ENCODE measurements around the gene PRKG1.

The PRKG1 gene

DNA sequence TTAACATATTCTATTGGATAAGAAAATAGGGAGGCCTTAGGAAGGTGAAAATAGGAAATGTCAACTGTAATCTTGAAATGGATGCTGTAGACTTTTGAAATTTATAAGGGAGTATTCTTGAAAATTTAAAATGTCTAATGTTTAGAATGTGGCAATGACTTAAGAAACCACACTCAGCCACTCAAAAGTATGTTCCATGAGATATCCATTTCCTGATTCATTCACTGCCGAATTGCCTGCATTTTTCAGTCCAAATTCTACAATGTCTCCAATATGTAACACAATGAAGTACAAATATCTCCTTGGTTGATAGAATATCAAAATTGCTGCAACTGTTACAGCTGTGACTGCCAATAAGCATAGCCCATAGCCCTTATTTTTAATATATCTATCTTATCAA lies 25.9 kb downstream of the PRKG1 start:
- Histone ChIP-seq H2AFZ (ENCODE audit: insufficient read depth, low read length, poor library complexity) (no peak overlapping the region), H3K23ac (ENCODE audit: low read length) (no peak overlapping the region), H3K9ac (ENCODE audit: low read length) (no peak overlapping the region), H3K36me3 (ENCODE audit: control insufficient read depth in 1 of 2, insufficient read depth in 2 of 2, low read length in 2 of 2) (no peaks in the 10 kb centered on the region), H3K27ac (ENCODE audit: low read depth, low read length) (no peak overlapping the region), H3K4me1 (ENCODE audit: control insufficient read depth in 1 of 2, insufficient read depth in 2 of 2, low read length in 2 of 2) (peaks cover 3 to 5% of the 10 kb centered on the region in 2 experiments), H2BK12ac (ENCODE audit: low read length) (no peak overlapping the region), H3K4me3 (ENCODE audit: low read depth, low read length) (no peak overlapping the region), H4K8ac (ENCODE audit: low read depth, low read length) (no peak overlapping the region), H3K4me2 (ENCODE audit: low read length) (no peak overlapping the region), H2BK120ac (ENCODE audit: insufficient read depth, low read length, poor library complexity) (no peak overlapping the region), H3K79me1 (ENCODE audit: low read length) (no peaks in the 10 kb centered on the region), H4K12ac (ENCODE audit: low read depth, low read length) (no peak overlapping the region), H3K27me3 (ENCODE audit: insufficient read depth, low read length) (no peaks in the 10 kb centered on the region), H3K18ac (ENCODE audit: low read length) (no peak overlapping the region), H4K91ac (ENCODE audit: low read depth, low read length) (no peak overlapping the region), H3K79me2 (ENCODE audit: control insufficient read depth, insufficient read depth, low read length, poor library complexity) (no peaks in the 10 kb centered on the region), H2BK5ac (ENCODE audit: low read depth, low read length, poor library complexity) (no peak overlapping the region), H3K14ac (ENCODE audit: low read length) (no peak overlapping the region), H3K4ac (ENCODE audit: low read depth, low read length) (no peak overlapping the region), H3K9me3 (ENCODE audit: insufficient read depth, low read depth, low read length) (no peaks in the 10 kb centered on the region), H2AK5ac (ENCODE audit: low read length) (no peak overlapping the region)
- no CpG with 5 or more reads among the region's 1 CpG for WGBS (ENCODE audit: extremely low coverage, insufficient coverage, insufficient read length)
- no peak for DNase-seq

DNA sequence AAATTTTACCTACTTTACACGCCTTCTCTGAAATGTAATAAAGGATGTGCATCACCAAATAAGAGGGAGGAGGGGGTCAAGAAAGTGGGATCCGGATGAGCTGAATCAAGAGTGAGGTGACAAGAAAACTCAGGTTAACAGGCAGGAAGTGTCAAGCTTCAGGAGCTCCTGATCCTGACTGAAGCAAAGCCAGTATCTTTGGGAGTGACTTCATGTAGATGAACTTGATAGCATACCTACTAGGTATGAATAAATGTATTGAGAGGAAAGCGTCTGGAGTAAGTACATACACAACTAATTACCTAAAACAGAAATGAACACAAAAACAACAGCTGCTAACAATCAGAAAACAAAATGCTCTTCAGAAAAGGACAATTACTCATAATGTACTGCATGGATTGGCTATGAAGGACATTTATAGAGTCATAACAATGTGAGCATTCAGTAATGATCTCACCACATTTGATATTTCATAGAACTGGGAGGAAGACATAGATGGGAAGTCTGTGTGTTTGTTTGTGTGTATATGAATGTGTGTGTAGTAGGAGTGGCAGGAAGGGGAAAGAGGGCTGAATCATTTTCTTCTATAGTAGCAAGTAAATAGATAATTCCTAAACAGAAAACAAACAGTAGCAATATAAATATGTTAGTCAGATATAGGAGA lies 29.4 kb downstream of the PRKG1 start:
- Histone ChIP-seq H4K12ac (ENCODE audit: low read depth, low read length) (no peak overlapping the region), H3K4me1 (ENCODE audit: control insufficient read depth in 1 of 2, insufficient read depth in 2 of 2, low read length in 2 of 2) (no peaks in the 10 kb centered on the region), H3K79me2 (ENCODE audit: control insufficient read depth, insufficient read depth, low read length, poor library complexity) (no peaks in the 10 kb centered on the region), H2AFZ (ENCODE audit: insufficient read depth, low read length, poor library complexity) (no peak overlapping the region), H3K9ac (ENCODE audit: low read length) (no peak overlapping the region), H2AK5ac (ENCODE audit: low read length) (no peak overlapping the region), H3K23ac (ENCODE audit: low read length) (no peak overlapping the region), H3K14ac (ENCODE audit: low read length) (no peak overlapping the region), H3K79me1 (ENCODE audit: low read length) (no peaks in the 10 kb centered on the region), H3K36me3 (ENCODE audit: control insufficient read depth in 1 of 2, insufficient read depth in 2 of 2, low read length in 2 of 2) (no peaks in the 10 kb centered on the region), H3K18ac (ENCODE audit: low read length) (no peak overlapping the region), H3K27ac (ENCODE audit: low read depth, low read length) (no peak overlapping the region), H3K4me3 (ENCODE audit: low read depth, low read length) (no peak overlapping the region), H2BK5ac (ENCODE audit: low read depth, low read length, poor library complexity) (no peak overlapping the region), H4K91ac (ENCODE audit: low read depth, low read length) (no peak overlapping the region), H3K9me3 (ENCODE audit: insufficient read depth, low read depth, low read length) (no peaks in the 10 kb centered on the region), H2BK12ac (ENCODE audit: low read length) (no peak overlapping the region), H3K4ac (ENCODE audit: low read depth, low read length) (no peak overlapping the region), H4K8ac (ENCODE audit: low read depth, low read length) (no peak overlapping the region), H2BK120ac (ENCODE audit: insufficient read depth, low read length, poor library complexity) (no peak overlapping the region), H3K27me3 (ENCODE audit: insufficient read depth, low read length) (no peaks in the 10 kb centered on the region), H3K4me2 (ENCODE audit: low read length) (no peak overlapping the region)
- WGBS (ENCODE audit: extremely low coverage, insufficient coverage, insufficient read length) = no CpG with 5 or more reads among the region's 3 CpGs
- no peak for DNase-seq

DNA sequence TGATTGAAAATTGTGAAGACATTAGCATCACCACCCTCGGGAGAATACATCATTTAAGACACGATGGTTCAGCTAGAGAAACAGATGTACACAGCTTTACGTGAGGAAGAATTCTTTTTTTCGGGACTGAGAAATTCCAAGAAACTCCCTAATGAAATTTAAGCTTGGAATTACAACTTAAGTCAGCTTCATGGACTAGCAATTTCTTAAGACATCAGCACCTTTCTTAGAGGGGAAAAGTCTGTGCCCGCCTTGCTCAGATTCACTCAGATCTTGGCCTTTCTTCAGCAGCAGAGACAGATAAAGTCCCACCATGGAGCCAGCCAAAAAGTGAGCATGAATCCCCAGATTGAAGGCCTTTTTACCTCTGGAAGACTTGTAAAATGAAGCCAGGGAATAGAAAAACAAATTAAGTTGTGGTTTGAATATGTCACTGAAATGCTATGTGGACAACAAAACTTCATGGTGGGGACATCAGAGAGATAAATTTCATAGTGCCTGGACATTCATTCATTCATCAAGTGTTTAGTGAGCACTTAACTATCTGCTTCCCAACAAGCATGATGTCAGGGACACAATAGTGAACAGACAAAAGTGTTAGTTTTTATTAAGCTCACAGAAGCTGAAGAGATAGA lies 32.1 kb downstream of the PRKG1 start:
- Histone ChIP-seq H2BK5ac (ENCODE audit: low read depth, low read length, poor library complexity) (no peak overlapping the region), H2BK12ac (ENCODE audit: low read length) (no peak overlapping the region), H3K18ac (ENCODE audit: low read length) (no peak overlapping the region), H3K9ac (ENCODE audit: low read length) (no peak overlapping the region), H3K9me3 (ENCODE audit: insufficient read depth, low read depth, low read length) (no peaks in the 10 kb centered on the region), H4K8ac (ENCODE audit: low read depth, low read length) (no peak overlapping the region), H4K12ac (ENCODE audit: low read depth, low read length) (no peak overlapping the region), H2BK120ac (ENCODE audit: insufficient read depth, low read length, poor library complexity) (no peak overlapping the region), H2AFZ (ENCODE audit: insufficient read depth, low read length, poor library complexity) (no peak overlapping the region), H4K91ac (ENCODE audit: low read depth, low read length) (no peak overlapping the region), H3K23ac (ENCODE audit: low read length) (no peak overlapping the region), H3K79me2 (ENCODE audit: control insufficient read depth, insufficient read depth, low read length, poor library complexity) (no peaks in the 10 kb centered on the region), H3K4me1 (ENCODE audit: control insufficient read depth in 1 of 2, insufficient read depth in 2 of 2, low read length in 2 of 2) (no peaks in the 10 kb centered on the region), H3K27me3 (ENCODE audit: insufficient read depth, low read length) (no peaks in the 10 kb centered on the region), H3K4me2 (ENCODE audit: low read length) (no peak overlapping the region), H2AK5ac (ENCODE audit: low read length) (no peak overlapping the region), H3K14ac (ENCODE audit: low read length) (no peak overlapping the region), H3K36me3 (ENCODE audit: control insufficient read depth in 1 of 2, insufficient read depth in 2 of 2, low read length in 2 of 2) (no peaks in the 10 kb centered on the region), H3K4ac (ENCODE audit: low read depth, low read length) (no peak overlapping the region), H3K79me1 (ENCODE audit: low read length) (no peaks in the 10 kb centered on the region), H3K27ac (ENCODE audit: low read depth, low read length) (no peak overlapping the region), H3K4me3 (ENCODE audit: low read depth, low read length) (no peak overlapping the region)
- no CpG with 5 or more reads among the region's 5 CpGs for WGBS (ENCODE audit: extremely low coverage, insufficient coverage, insufficient read length)
- DNase-seq = no peak

DNA sequence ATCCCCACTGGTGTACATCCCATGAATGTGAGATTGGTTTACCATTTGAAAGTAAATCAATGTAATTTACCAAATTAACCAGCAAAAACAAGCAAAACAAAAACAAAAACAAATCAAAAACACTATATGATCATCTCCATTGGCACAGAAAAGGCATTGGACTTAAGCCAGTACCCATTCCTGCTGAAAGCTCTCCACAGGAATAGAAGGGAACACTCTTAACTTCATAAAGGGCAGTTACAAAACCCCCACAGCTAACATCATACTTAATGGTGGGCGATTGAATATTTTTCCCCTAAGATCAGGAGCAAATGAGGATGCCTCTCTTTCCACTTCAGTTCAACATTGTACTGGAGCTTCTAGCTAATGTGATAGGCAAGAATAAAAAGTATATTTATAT lies 34.1 kb downstream of the PRKG1 start:
- no peak overlapping the region for H2BK120ac ChIP-seq (ENCODE audit: insufficient read depth, low read length, poor library complexity)
- H3K4me1 ChIP-seq (ENCODE audit: control insufficient read depth in 1 of 2, insufficient read depth in 2 of 2, low read length in 2 of 2) = no peaks in the 10 kb centered on the region
- DNase-seq = no peak
- H3K4ac ChIP-seq (ENCODE audit: low read depth, low read length) = no peak overlapping the region
- no peaks in the 10 kb centered on the region for H3K9me3 ChIP-seq (ENCODE audit: insufficient read depth, low read depth, low read length)
- no peak overlapping the region for H2BK5ac ChIP-seq (ENCODE audit: low read depth, low read length, poor library complexity)
- H3K79me1 ChIP-seq (ENCODE audit: low read length) = no peaks in the 10 kb centered on the region
- H3K23ac ChIP-seq (ENCODE audit: low read length) = no peak overlapping the region
- no peak overlapping the region for H3K9ac ChIP-seq (ENCODE audit: low read length)
- H2AFZ ChIP-seq (ENCODE audit: insufficient read depth, low read length, poor library complexity) = no peak overlapping the region
- no peak overlapping the region for H3K27ac ChIP-seq (ENCODE audit: low read depth, low read length)
- H4K91ac ChIP-seq (ENCODE audit: low read depth, low read length) = no peak overlapping the region
- no peak overlapping the region for H3K4me3 ChIP-seq (ENCODE audit: low read depth, low read length)
- H4K8ac ChIP-seq (ENCODE audit: low read depth, low read length) = no peak overlapping the region
- H3K36me3 ChIP-seq (ENCODE audit: control insufficient read depth in 1 of 2, insufficient read depth in 2 of 2, low read length in 2 of 2) = no peaks in the 10 kb centered on the region
- no peaks in the 10 kb centered on the region for H3K79me2 ChIP-seq (ENCODE audit: control insufficient read depth, insufficient read depth, low read length, poor library complexity)
- no peaks in the 10 kb centered on the region for H3K27me3 ChIP-seq (ENCODE audit: insufficient read depth, low read length)
- no peak overlapping the region for H3K18ac ChIP-seq (ENCODE audit: low read length)
- H3K14ac ChIP-seq (ENCODE audit: low read length) = no peak overlapping the region
- no peak overlapping the region for H4K12ac ChIP-seq (ENCODE audit: low read depth, low read length)
- no peak overlapping the region for H3K4me2 ChIP-seq (ENCODE audit: low read length)
- no peak overlapping the region for H2AK5ac ChIP-seq (ENCODE audit: low read length)
- no CpG with 5 or more reads among the region's 1 CpG for WGBS (ENCODE audit: extremely low coverage, insufficient coverage, insufficient read length)
- no peak overlapping the region for H2BK12ac ChIP-seq (ENCODE audit: low read length)

Measured in trophoblast cell (in vitro differentiated cells and primary cell).